Measurements from ENCODE around the gene OCA2. TPM values are rescaled to one million over a fixed set of nuclear protein-coding genes. Genes with fewer than 3 reads are reported as not detected.

Gene OCA2
- polyA plus RNA-seq, 1 donor from 2014 or later = 0.97 TPM

- Histone ChIP-seq H3K4me3 (ENCODE audit: low read length) (no peak overlapping the region), H3K79me2 (replicated peaks; ENCODE audit: insufficient read depth, low read length) (no peaks in the 10 kb centered on the region), H2AFZ (ENCODE audit: low read depth, low read length) (no peak overlapping the region), H3K27me3 (ENCODE audit: insufficient read depth, low read depth, low read length) (no peaks in the 10 kb centered on the region), H3K36me3 (ENCODE audit: insufficient read depth, low read length) (no peaks in the 10 kb centered on the region), H3K9me3 (ENCODE audit: low read length) (no peaks in the 10 kb centered on the region), H4K20me1 (ENCODE audit: insufficient read depth) (no peaks in the 10 kb centered on the region), H3K9me2 (ENCODE audit: insufficient read depth, low read length) (no peaks in the 10 kb centered on the region), H3K9ac (ENCODE audit: low read length) (no peak overlapping the region), H3F3A (ENCODE audit: insufficient read depth, low read length, poor library complexity, severe bottlenecking) (no peaks in the 10 kb centered on the region), H3K4me2 (ENCODE audit: low read length) (no peak overlapping the region), H3K27ac (ENCODE audit: low read length) (no peak overlapping the region)
- no peak for TF ChIP-seq REST (IDR thresholded peaks at IDR 0.05; ENCODE audit: borderline replicate concordance)
- no peak for TF ChIP-seq CTCF (IDR thresholded peaks at IDR 0.05; ENCODE audit: poor library complexity, severe bottlenecking)
- TF ChIP-seq MXI1 (conservative IDR thresholded peaks at IDR 0.05; ENCODE audit: poor library complexity, severe bottlenecking) = no peak
- TF ChIP-seq POLR2AphosphoS5 (IDR thresholded peaks at IDR 0.05) = no peak
- TF ChIP-seq TAF1 (IDR thresholded peaks at IDR 0.05; ENCODE audit: low read depth) = no peak
These were observed 334.8 kb downstream of the OCA2 start for GRCh38 chr15:27764339-27764738.

- no peaks in the 10 kb centered on the region for H4K20me1 ChIP-seq (ENCODE audit: insufficient read depth)
- H3K9me3 ChIP-seq (ENCODE audit: low read length) = no peaks in the 10 kb centered on the region
- H3K9me2 ChIP-seq (ENCODE audit: insufficient read depth, low read length) = no peaks in the 10 kb centered on the region
- H3K27ac ChIP-seq (ENCODE audit: low read length) = no peak overlapping the region
- H3K36me3 ChIP-seq (ENCODE audit: insufficient read depth, low read length) = no peaks in the 10 kb centered on the region
- no peak overlapping the region for H3K4me2 ChIP-seq (ENCODE audit: low read length)
- no peak overlapping the region for H3K4me3 ChIP-seq (ENCODE audit: low read length)
- H3K79me2 ChIP-seq (replicated peaks; ENCODE audit: insufficient read depth, low read length) = no peaks in the 10 kb centered on the region
- TF ChIP-seq REST (IDR thresholded peaks at IDR 0.05; ENCODE audit: borderline replicate concordance) (no peak), EZH2 (IDR thresholded peaks at IDR 0.05; ENCODE audit: borderline replicate concordance, insufficient read depth, low read length, poor library complexity, severe bottlenecking) (no peak), EP300 (conservative IDR thresholded peaks at IDR 0.05; ENCODE audit: poor library complexity, severe bottlenecking) (no peak), CTCF (IDR thresholded peaks at IDR 0.05; ENCODE audit: poor library complexity, severe bottlenecking) (no peak), RAD21 (conservative IDR thresholded peaks at IDR 0.05) (no peak), TAF1 (IDR thresholded peaks at IDR 0.05; ENCODE audit: low read depth) (no peak), MXI1 (conservative IDR thresholded peaks at IDR 0.05; ENCODE audit: poor library complexity, severe bottlenecking) (no peak), SMC3 (conservative IDR thresholded peaks at IDR 0.05; ENCODE audit: poor library complexity) (no peak), POLR2AphosphoS5 (IDR thresholded peaks at IDR 0.05) (no peak)
- H3F3A ChIP-seq (ENCODE audit: insufficient read depth, low read length, poor library complexity, severe bottlenecking) = no peaks in the 10 kb centered on the region
- H3K9ac ChIP-seq (ENCODE audit: low read length) = no peak overlapping the region
- no peak overlapping the region for H2AFZ ChIP-seq (ENCODE audit: low read depth, low read length)
- H3K27me3 ChIP-seq (ENCODE audit: insufficient read depth, low read depth, low read length) = no peaks in the 10 kb centered on the region
These were observed 335.6 kb downstream of the OCA2 start for GRCh38 chr15:27763514-27763913.

Data from neural cell (in vitro differentiated cells).